GM10248 (cell line): ENCODE data around the gene SYT6.

Source experiments
- CTCF ChIA-PET: fragments of 300-600 bp; sonication (Branson Sonifier 250); formaldehyde crosslinking; extraction: SDS; loops from one replicate; lab custom pipeline; 2021; ENCODE audit warnings: antibody characterized with exemption; lab: Yijun Ruan, JAX
- POLR2A ChIA-PET: fragments of 350-650 bp; sonication (Branson Sonifier 250); formaldehyde crosslinking; extraction: SDS; loops from one replicate; lab custom pipeline; 2020; ENCODE audit warnings: antibody characterized with exemption; lab: Yijun Ruan, JAX
- DNase-seq: peaks from one replicate; pipeline ENCODE4 v3.0.0; 2012; ENCODE audit errors: extremely low spot score
- TF ChIP-seq, protein P1 (sequence below): IDR thresholded peaks from 2 replicates; pipeline ENCODE4 v1.5.1; 2012; ENCODE audit warnings: mild to moderate bottlenecking, low read depth; ENCODE audit errors: extremely low read depth, missing control alignments, control extremely low read depth

The SYT6 gene

DNA sequence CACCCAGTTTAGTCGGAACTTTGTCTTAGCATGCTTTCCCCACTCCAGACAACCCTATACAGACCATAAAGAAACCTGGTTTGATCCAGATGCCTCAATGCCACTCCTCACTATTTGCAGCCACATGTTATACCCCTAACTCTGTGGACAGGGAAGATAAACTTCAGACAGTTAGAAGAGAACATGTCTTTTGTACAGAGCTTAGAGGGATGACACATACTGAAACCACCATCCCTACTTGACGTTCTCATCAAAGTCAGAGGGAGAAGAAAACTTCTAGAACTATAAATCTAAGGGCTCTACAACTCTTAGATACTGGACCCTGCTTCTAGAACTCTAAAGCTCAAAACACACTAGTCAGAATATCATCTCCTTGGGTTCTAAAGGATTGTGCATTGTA lies 3.7 kb downstream of the SYT6 start:
- DNase-seq = no peak
- TF ChIP-seq, protein P1, sequence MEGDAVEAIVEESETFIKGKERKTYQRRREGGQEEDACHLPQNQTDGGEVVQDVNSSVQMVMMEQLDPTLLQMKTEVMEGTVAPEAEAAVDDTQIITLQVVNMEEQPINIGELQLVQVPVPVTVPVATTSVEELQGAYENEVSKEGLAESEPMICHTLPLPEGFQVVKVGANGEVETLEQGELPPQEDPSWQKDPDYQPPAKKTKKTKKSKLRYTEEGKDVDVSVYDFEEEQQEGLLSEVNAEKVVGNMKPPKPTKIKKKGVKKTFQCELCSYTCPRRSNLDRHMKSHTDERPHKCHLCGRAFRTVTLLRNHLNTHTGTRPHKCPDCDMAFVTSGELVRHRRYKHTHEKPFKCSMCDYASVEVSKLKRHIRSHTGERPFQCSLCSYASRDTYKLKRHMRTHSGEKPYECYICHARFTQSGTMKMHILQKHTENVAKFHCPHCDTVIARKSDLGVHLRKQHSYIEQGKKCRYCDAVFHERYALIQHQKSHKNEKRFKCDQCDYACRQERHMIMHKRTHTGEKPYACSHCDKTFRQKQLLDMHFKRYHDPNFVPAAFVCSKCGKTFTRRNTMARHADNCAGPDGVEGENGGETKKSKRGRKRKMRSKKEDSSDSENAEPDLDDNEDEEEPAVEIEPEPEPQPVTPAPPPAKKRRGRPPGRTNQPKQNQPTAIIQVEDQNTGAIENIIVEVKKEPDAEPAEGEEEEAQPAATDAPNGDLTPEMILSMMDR = no peak
- ChIA-PET POLR2A (no interaction called here), CTCF (interaction anchor here (1.3 to 2.3 kb wide), 4 partner anchors 9 to 171 kb away, joined by 3 to 6 read pairs (median 4); partner anchors contain the start of gene OLFML3)

DNA sequence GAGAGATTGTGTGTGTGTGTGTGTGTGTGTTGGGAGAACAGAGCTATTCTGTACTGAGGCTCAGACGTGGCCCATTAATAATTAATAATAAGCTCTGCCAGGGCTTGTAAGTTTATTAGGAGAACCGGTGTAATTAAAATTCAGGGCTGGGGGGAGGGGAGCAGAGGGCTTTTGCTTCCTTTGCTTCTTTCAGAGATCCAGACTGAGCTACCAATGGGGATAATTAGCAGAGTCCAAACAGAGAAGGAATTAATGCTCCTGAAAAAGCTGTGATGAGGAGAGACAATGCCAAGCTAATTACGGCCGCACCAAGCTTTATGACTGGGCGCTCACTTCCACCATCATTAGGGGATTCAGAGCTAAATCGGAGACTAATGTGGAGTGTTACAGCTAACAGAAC lies 4.5 kb downstream of the SYT6 start:
- TF ChIP-seq, protein P1 = no peak
- ChIA-PET POLR2A (no interaction called here), CTCF (interaction anchor here (1.8 to 2.3 kb wide), 2 partner anchors 9 to 15 kb away, joined by 4 to 6 read pairs; no protein-coding TSS in a partner anchor)
- DNase-seq = no peak

DNA sequence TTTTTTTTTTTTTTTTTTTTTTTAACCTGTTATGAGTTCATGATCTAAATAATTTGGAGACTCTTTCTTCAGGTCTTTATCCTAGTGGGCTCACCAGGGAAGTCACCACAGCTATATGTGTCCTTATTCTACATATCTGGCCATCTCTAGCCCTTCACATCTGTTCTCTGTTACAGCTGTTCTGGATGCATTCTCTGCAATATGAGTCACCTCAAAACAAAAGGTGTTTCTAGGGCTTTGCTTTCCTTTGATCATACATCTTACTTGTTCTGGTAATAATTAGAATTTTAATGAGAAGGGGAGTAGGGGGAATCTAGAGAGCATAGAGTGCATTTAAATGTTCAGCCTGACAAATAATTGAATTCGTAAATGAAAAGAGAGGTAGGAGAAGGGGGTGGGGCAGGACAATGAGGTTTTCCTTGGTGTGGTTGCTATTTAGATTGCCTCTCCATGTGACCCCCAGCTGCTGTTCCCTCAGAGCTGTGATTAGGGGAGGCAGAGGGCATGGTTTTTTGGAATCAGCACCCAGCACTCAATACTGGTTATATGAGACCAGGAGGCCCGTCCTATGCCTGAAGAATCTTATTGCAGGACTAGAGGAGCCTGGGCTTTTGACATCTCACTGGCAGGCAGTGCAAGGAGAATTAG lies 8.0 kb downstream of the SYT6 start:
- no peak for DNase-seq
- POLR2A ChIA-PET = no interaction called here
- TF ChIP-seq, protein P1 = no peak
- CTCF ChIA-PET = interaction anchor here (1.2 kb wide), 1 partner anchor 13 kb away, joined by 3 read pairs; no protein-coding TSS in a partner anchor

DNA sequence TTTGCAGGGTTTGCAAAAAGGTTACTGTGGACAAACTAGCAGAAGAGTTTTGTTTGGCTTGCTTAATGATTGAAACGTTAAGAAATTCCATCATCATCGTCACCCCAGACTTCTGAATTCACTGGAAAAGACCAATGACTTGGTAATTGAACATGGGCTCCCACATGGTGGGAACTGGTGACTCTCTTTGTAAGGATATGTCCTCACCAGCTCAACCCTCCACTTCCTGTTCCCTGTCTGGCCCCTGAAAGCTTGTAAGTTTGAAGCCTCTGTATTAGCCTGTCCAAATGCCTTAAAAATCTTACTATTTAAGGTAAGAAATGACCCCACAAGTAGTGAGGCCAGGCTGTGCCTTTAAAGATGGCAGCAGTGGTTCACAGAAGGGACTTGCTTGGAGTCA lies 9.7 kb downstream of the SYT6 start:
- TF ChIP-seq, protein P1 = no peak
- ChIA-PET POLR2A (no interaction called here), CTCF (no interaction called here)
- no peak for DNase-seq

DNA sequence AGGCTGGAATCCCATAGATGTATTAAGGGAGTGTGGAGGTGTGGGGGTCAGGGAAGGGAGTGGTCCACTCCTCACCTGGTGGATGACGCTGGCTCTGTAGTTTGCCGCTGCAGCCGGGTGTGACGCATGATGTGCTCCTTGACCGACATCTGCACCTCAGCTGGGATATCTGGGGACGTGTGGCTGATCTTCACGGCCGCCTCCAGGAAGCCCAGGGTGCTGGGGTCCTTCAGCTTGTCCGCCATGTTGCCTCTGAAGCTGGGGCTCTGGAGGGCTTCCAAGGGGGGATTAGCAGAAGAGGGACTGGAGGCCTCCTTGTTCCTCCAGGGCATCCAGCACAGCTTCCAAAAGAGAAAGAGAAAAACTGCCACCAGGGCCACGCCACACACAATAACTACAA lies 14.1 kb downstream of the SYT6 start:
- ChIA-PET POLR2A (no interaction called here), CTCF (interaction anchor here (2.2 kb wide), 1 partner anchor 10 kb away, joined by 6 read pairs; no protein-coding TSS in a partner anchor)
- TF ChIP-seq, protein P1 = no peak
- DNase-seq = no peak

DNA sequence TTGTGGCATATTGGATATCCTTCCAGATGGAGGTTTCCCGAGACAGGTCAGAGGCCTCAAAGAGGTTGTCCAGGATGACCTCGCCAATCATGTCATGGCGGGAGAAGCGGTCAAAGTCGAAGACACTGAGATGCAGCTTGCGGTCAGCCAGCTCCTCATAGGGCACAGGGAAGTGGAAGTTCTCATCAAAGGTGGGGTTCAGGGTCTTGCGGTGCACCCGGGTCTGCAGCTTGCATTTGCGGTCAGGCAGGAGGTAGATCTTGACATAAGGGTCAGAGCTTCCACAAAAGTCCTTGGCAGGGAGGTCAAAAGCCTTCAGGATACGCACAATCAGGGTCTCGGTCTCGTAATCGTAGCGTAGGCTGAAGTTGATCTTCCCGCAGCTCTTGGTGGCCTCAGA lies 16.2 kb downstream of the SYT6 start:
- CTCF ChIA-PET = no interaction called here
- DNase-seq = no peak
- POLR2A ChIA-PET = no interaction called here
- TF ChIP-seq, protein P1 = no peak

DNA sequence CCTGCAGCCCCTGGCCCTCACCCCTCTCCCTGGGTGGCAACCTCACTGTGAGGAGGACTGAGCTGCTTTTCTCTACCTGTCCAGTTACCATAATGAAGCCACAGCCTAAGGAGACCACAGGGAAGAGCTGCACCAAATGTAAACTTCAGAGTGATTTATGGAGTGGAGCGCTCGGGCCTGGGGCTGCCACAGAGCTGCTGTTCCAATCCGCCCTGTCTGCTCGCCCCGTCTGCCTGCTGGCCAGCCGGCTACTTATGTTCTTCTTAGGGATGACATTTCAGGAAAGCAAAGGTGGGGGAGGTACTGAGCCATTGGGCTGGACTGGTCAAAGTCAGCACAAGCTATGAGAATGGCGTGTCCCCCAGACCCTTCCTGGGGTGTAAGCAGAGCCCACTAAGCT lies 17.9 kb downstream of the SYT6 start:
- POLR2A ChIA-PET = no interaction called here
- CTCF ChIA-PET = interaction anchor here (1.5 to 1.6 kb wide), 2 partner anchors 8 to 147 kb away, joined by 3 to 6 read pairs; no protein-coding TSS in a partner anchor
- no peak for DNase-seq
- TF ChIP-seq, protein P1 = no peak
